Measurements from ENCODE around the gene ASCL1.

The ASCL1 gene

DNA sequence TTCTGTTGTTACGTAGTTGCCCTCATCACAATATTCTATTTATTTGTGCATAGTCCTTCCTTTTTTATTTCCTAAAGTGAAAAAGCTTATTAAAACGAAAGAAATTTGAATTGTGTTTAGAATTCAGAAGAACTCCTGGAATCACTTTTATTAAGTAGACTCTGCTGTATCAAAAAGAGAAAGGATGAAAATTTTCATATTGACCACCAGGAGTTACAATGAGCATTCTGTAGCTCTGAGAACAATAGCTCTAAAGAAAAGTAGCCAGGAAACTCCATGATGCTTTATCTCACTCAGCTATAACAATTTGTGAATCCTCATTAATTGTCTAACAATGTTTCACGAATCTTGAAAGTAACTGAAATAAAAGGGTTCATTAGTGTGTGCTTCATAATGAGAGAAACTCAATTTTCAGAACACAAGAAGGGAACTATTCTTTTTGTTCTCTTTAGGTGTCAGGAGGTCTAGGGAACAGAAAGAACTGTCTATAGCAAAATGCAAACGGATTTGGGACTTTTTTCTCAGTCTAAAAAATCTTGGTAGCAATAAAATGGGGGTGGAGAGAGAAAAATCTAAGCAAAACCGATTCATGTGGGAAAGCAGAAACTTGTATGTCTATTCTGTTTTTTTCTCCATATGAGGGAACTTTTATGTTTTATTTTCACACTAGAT is 19.3 kb downstream of the ASCL1 start:
- no peak overlapping the region for H3K4me3 ChIP-seq
- H3K27ac ChIP-seq: no peak overlapping the region
- DNase-seq (ENCODE audit: low spot score): no peak
- TF ChIP-seq, protein P1, sequence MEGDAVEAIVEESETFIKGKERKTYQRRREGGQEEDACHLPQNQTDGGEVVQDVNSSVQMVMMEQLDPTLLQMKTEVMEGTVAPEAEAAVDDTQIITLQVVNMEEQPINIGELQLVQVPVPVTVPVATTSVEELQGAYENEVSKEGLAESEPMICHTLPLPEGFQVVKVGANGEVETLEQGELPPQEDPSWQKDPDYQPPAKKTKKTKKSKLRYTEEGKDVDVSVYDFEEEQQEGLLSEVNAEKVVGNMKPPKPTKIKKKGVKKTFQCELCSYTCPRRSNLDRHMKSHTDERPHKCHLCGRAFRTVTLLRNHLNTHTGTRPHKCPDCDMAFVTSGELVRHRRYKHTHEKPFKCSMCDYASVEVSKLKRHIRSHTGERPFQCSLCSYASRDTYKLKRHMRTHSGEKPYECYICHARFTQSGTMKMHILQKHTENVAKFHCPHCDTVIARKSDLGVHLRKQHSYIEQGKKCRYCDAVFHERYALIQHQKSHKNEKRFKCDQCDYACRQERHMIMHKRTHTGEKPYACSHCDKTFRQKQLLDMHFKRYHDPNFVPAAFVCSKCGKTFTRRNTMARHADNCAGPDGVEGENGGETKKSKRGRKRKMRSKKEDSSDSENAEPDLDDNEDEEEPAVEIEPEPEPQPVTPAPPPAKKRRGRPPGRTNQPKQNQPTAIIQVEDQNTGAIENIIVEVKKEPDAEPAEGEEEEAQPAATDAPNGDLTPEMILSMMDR (IDR thresholded peaks at IDR 0.05): no peak

DNA sequence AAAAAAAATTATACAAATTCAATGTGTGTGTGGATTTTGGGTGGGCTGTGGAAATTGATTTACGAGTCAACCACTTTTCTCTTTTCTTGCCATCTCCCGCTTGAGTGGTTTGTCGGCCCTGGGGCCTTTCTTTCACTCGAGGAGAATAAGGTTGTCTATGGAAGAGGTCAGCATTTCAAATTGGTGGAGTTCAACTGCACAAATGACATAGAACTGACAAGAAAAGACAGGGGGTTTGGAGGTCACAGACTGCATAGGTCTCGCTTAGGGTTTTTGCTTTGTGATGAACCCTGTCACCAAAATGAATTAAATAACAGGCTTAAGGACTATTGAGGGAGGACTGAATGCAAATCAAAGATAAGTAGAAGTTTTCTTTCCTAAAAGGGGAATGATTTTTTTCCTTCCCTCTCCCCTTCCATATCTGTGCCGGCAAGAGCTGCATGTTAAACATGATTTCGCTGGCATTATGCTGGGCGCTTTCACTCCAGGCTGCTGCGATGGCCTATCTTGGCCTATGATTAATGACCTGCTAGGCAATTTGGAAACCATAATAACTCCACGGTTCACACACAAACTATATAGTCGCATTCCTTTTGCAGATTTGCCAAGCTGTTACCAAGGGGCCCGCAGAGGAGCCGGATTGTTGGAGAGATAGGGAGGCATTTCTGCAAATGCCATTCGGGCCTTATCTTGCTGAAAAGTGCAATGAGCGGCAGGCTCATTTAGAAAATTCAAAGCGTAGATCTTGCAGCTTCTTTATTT is 20.7 kb downstream of the ASCL1 start:
- DNase-seq (ENCODE audit: low spot score): no peak
- H3K27ac ChIP-seq: no peak overlapping the region
- TF ChIP-seq, protein P1 (IDR thresholded peaks at IDR 0.05): no peak
- no peak overlapping the region for H3K4me3 ChIP-seq

DNA sequence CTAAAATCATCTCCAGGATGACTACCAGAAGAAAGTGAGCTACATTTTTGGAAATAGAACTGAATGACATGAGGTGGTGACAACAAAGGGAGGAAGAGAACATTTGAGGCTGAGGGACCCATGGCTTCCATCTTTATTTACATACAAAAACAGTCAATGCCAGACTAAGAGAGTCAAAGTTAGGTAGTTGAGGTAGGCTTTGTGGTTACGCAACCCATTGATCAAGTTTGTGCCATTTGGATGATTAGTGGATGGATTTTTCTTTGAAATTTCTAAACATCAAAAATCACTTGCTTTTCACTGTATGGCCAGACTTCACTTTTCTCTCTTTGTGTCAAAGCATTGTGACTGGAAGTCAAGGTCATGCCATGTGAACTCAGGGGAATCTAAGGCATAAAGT is 22.9 kb downstream of the ASCL1 start:
- no peak overlapping the region for H3K27ac ChIP-seq

DNA sequence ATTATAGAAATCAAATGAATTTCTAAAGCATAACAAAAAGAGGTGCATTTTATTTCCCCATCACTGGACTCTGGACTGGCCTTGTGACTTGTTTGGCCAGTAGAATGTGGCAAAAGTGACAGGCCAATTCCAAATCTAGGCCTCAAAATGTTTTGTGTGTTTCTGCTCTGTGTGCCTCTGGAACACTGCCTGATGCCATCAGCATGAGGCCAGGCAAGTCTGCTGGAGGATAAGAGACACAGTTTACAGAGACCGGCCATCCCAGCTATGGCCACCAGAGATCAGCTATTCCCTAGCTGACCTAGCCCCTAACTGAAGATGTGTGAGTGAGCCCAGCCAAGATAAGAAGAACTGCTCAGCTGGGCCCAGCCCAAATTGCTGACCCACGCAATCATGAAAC is 32.9 kb downstream of the ASCL1 start:
- no peak overlapping the region for H3K27ac ChIP-seq
- H3K4me3 ChIP-seq: no peak overlapping the region
- TF ChIP-seq, protein P1 (IDR thresholded peaks at IDR 0.05): no peak
- no peak for DNase-seq (ENCODE audit: low spot score)

More for the DNA sequence above, 22.9 kb downstream of the ASCL1 start:
- no peak overlapping the region for H3K4me3 ChIP-seq
- no peak for DNase-seq (ENCODE audit: low spot score)
- TF ChIP-seq, protein P1 (IDR thresholded peaks at IDR 0.05): no peak

DNA sequence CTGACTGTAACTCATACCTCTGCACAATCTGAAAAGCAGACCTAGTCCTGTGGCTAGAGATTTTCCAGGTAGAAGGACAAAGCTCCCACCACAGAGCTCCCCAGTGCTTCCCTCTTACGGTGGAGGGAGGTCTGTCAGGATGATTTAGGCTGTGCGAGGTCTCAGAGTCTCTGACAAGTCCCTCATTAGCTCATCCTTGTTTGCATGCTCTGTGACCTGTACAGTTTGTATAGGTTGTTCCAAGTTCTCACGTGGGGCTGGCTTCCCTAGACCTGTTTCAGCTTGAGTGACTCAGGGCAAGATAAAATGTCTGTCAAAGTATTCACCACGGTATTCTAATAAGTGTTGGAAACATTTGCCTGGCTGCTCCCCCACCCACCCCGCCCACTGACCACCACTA is 34.8 kb downstream of the ASCL1 start:
- no peak for DNase-seq (ENCODE audit: low spot score)
- TF ChIP-seq, protein P1 (IDR thresholded peaks at IDR 0.05): no peak
- Histone ChIP-seq H3K4me3 (no peak overlapping the region), H3K27ac (no peak overlapping the region)

DNA sequence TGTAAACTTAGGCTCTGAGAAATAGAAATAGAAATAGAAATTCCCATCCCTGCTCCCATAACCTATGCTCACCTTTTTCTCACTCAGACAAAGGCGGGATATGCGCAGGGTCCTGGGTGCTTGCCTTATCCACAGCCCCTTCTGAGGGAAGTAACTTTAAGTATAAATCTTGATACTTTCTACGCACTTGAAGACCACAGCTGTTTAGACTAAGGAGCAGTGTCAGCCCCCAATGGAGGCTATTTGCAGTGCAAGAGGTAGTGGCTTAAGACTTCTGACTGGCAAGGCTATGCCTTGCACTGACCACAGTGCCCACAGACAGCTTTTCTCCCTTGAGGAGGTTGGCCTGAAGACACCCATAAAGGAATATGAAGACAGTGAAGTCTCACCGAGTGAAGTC is 35.2 kb downstream of the ASCL1 start:
- no peak for DNase-seq (ENCODE audit: low spot score)
- Histone ChIP-seq H3K27ac (no peak overlapping the region), H3K4me3 (no peak overlapping the region)
- TF ChIP-seq, protein P1 (IDR thresholded peaks at IDR 0.05): no peak

DNA sequence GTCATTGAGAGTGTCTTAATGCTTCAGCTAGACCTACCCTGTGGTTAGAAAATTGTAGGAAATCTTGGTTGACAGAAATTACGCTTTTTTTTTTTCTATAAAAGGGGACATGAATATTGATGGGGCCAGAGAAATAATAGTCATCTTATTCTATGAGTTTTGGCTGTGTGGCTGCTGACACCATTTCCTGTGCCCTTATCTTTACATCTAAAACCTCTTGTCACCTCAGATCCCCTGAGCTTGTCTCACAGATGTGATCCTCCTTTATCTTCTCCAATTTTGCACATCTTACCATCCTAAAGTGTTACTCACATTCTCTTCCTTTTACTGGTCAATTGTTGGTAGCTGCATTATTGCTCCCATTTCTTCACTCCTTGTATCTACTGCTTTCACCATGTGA is 36.1 kb downstream of the ASCL1 start:
- DNase-seq (ENCODE audit: low spot score): no peak
- TF ChIP-seq, protein P1 (IDR thresholded peaks at IDR 0.05): no peak
- H3K4me3 ChIP-seq: no peak overlapping the region
- H3K27ac ChIP-seq: no peak overlapping the region
